Activated CD4-positive, alpha-beta T cell treated with anti-CD3 and anti-CD28 coated beads, Interleukin-2, amount 10 ng/mL, durations not matched to agents 7 days and 5 days (primary cell): ENCODE measurements around the gene KRT85. TPM values are rescaled to one million over a fixed set of nuclear protein-coding genes. Genes with fewer than 3 reads are reported as not detected.
"Not testable (repeated sequence)": the region's sequence is repeated elsewhere in the genome, so short reads cannot be mapped to it uniquely, and the experiment has no call there.

Source experiments
- CTCF ChIA-PET: fragments of 350-600 bp; sonication (Branson Sonifier 250); formaldehyde crosslinking; loops from one replicate; lab custom pipeline; 2021; ENCODE audit warnings: antibody characterized with exemption; lab: Charles Lee
- POLR2A ChIA-PET: fragments of 350-600 bp; sonication (Branson Sonifier 250); formaldehyde crosslinking; loops from one replicate; lab custom pipeline; 2021; ENCODE audit warnings: antibody characterized with exemption; lab: Charles Lee
- DNase-seq: peaks from one replicate; pipeline ENCODE4 v3.0.0-alpha.2; 2020
- H3K27ac Mint-ChIP-seq: one replicate; pipeline ENCODE4 v1.8.0; 2021; ENCODE audit warnings: mild to moderate bottlenecking, moderate library complexity, mixed read lengths
- H3K27me3 Mint-ChIP-seq: one replicate; pipeline ENCODE4 v1.8.0; 2021; ENCODE audit warnings: mixed read lengths
- H3K36me3 Mint-ChIP-seq: one replicate; pipeline ENCODE4 v1.8.0; 2021; ENCODE audit warnings: low read depth, mixed read lengths
- H3K4me1 Mint-ChIP-seq: one replicate; pipeline ENCODE4 v1.8.0; 2021; ENCODE audit warnings: mixed read lengths
- H3K4me3 Mint-ChIP-seq: one replicate; pipeline ENCODE4 v1.8.0; 2021; ENCODE audit warnings: mild to moderate bottlenecking, moderate library complexity, mixed read lengths
- H3K9me3 Mint-ChIP-seq: one replicate; pipeline ENCODE4 v1.8.0; 2021; ENCODE audit warnings: mixed read lengths
- total RNA-seq, 2 experiments: library from RNA; stranded (reverse); gene quantifications; one replicate each; pipeline ENCODE4 v1.2.3, GENCODE V29; 2021

The KRT85 gene
- total RNA-seq, 2 experiments from 2014 or later = not detected

DNA sequence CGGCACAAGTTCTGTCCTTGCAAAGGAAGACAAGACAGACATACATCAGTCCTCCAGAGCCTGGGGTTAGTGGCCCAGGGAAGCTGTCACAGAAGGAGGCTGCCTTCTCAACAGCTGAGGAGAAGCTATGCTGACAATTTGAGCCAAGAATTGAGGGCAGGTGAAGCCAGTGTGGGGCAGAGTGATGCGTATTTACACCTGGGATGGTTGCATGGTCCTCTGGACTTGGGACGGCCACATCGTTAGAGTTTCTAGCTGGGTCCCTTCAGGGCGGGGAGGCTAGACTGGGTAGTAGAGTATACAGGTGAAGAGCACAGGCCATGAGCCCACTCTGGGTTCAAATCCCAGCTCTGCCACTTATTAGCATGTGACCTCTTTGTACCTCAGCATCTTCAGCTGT lies 16.5 kb downstream of the KRT85 start:
- POLR2A ChIA-PET = no interaction called here
- no peak overlapping the region for H3K27ac Mint-ChIP-seq
- no peak for DNase-seq
- H3K36me3 Mint-ChIP-seq = no peaks in the 10 kb centered on the region
- H3K4me3 Mint-ChIP-seq = no peak overlapping the region
- H3K9me3 Mint-ChIP-seq = no peaks in the 10 kb centered on the region
- peaks cover 11% of the 10 kb centered on the region for H3K4me1 Mint-ChIP-seq
- H3K27me3 Mint-ChIP-seq = peaks cover 16% of the 10 kb centered on the region
- CTCF ChIA-PET = no interaction called here

DNA sequence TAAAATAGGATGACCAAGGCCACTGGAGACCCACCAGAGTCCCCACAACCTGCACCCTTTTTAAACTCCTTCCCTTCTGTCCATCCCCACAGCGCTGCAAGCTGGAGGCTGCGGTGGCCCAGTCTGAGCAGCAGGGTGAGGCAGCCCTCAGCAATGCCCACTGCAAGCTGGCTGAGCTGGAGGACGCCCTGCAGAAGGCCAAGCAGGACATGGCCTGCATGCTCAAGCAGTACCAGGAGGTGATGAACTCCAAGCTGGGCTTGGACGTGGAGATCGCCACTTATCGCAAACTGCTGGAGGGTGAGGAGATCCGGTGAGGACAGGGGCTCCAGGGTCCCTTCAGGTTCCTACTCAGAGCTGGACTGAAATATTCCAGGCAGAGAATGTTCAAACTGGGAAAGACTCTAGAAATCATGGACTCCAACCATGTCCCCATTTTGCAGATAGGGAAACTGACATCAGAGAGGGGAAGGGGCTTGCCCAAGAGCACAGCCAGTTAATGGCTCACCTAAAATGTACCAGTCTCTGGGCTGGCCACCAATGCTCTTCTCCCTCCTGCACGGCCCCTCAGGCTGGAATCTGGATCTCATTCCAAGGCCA lies 17.2 kb downstream of the KRT85 start:
- H3K4me1 Mint-ChIP-seq = peaks cover 11% of the 10 kb centered on the region
- H3K9me3 Mint-ChIP-seq = no peaks in the 10 kb centered on the region
- peaks cover 16% of the 10 kb centered on the region for H3K27me3 Mint-ChIP-seq
- CTCF ChIA-PET = no interaction called here
- H3K27ac Mint-ChIP-seq = no peak overlapping the region
- POLR2A ChIA-PET = no interaction called here
- no peak overlapping the region for H3K4me3 Mint-ChIP-seq
- H3K36me3 Mint-ChIP-seq = no peaks in the 10 kb centered on the region
- DNase-seq = no peak

DNA sequence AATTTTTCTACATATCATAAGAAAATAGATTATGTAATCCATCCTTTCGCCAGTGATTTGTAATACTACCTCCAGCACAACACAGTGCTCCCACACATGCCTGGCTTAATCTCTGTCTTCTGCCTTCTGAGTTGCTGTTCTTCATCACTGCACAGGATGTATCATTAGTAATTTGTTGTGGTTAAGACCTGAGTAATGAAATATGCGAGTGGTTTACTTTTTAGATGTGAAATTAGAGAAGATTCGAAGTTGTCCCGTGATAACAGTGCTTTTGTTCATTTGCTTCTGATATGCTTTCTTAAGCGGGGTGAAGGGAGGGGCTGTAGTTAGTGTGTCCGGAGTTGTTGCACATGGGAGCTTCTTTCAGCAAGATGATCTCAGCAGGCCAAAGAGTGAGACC lies 18.1 kb downstream of the KRT85 start:
- no peak for DNase-seq
- H3K4me3 Mint-ChIP-seq = no peak overlapping the region
- ChIA-PET CTCF (no interaction called here), POLR2A (no interaction called here)
- H3K36me3 Mint-ChIP-seq = no peaks in the 10 kb centered on the region
- H3K9me3 Mint-ChIP-seq = no peaks in the 10 kb centered on the region
- peaks cover 11% of the 10 kb centered on the region for H3K4me1 Mint-ChIP-seq
- peaks cover 14% of the 10 kb centered on the region for H3K27me3 Mint-ChIP-seq
- H3K27ac Mint-ChIP-seq = no peak overlapping the region

DNA sequence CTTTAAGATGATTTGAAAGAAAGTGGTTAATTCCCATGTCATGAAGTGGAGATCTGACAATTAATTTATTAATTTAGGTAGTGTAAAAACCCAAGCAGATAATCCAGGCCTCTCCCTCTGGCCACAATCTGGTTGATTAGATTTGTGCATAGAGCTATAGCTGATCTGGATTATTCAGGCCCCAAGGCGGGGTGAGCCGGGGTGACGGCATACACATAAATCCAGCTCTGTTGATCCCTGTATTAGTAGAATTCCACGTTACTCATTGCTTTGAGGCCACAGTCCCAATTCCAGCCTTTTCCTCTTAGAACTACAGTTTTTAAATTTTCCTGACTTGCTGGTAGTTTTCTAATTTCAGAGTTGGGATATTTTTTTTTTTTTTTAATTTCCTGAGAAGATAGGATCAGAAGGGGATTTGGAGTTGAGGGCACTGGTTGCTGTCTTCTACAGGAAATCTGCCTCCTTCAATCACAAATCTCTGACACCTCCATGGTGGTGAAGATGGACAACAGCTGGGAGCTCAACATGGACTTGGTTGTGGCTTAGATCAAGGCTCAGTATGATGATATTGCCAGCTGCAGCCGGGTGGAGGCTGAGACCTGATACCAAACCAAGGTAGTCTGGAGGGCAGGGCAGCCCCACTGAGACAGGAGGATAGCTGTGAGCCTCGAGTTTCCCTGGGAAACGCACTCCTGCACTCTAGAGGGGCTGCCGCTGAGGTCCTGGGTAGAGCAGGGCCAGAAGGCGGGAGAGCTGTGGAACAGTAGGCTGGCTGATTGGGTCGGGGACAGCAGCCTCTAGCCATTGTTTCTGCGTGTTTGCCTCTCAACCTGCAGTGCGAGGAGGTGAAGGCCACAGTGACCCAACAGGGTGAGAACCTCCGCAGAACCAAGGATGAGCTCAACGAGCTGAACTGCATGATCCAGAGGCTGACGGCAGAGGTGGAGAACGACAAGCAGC lies 19.4 kb downstream of the KRT85 start:
- CTCF ChIA-PET = interaction anchor here (0.6 kb wide), 2 partner anchors 86 to 170 kb away, joined by 3 read pairs; partner anchors contain the start of gene KRT75
- H3K4me1 Mint-ChIP-seq = peaks cover 11% of the 10 kb centered on the region

DNA sequence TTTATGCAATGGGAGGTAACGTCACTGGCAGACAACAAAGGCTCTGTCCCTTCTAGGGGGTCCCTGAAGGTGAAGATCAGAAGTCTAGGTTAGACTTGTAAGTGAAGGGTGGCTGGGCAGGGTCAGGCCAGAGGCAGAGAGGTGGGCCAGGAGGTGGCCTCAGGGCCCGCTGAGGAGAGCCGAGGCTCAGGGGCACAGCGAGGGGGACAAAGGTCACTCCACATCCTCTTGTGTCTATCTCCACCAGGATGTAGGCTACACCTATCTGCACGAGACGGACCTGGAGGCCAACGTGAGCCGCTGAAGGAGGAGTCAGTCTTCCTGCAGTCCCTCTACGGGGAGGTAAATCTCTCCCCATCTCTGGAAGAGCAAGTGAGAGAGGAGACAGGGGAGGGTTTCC lies 20.3 kb downstream of the KRT85 start:
- POLR2A ChIA-PET = no interaction called here
- Mint-ChIP-seq H3K27me3 (peaks cover 10% of the 10 kb centered on the region), H3K36me3 (no peaks in the 10 kb centered on the region), H3K4me3 (no peak overlapping the region), H3K9me3 (no peaks in the 10 kb centered on the region), H3K4me1 (peaks cover 8% of the 10 kb centered on the region), H3K27ac (no peak overlapping the region)
- DNase-seq = no peak
- CTCF ChIA-PET = interaction anchor here (0.6 kb wide), 1 partner anchor 87 kb away, joined by 3 read pairs; the partner anchor contains the start of gene KRT75

More for the DNA sequence above, 19.4 kb downstream of the KRT85 start:
- no peaks in the 10 kb centered on the region for H3K9me3 Mint-ChIP-seq
- H3K27ac Mint-ChIP-seq = no peak overlapping the region
- DNase-seq = no peak
- H3K36me3 Mint-ChIP-seq = no peaks in the 10 kb centered on the region
- H3K27me3 Mint-ChIP-seq = peaks cover 10% of the 10 kb centered on the region
- POLR2A ChIA-PET = no interaction called here
- H3K4me3 Mint-ChIP-seq = no peak overlapping the region

DNA sequence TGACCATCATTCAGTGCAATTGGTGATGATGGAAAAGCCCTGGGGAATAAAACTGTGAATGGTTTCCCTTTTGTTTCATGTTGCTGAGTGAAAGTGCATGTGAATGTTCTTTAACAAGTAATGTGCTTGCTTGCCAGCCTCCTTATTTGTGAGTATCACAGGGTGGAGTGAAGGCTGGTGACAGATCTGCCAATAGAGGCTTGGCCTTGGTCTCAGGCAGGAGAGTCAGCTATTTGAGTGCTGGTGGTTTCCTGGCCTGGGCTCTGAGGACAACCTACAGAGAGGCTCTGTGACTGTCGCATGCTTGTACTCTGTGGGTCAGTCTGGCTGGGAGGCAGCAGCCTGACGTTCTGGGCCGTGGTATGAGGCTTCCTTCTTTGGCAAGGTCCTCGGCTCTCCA lies 20.7 kb downstream of the KRT85 start:
- DNase-seq = no peak
- H3K36me3 Mint-ChIP-seq = no peaks in the 10 kb centered on the region
- H3K27me3 Mint-ChIP-seq = peaks cover 8% of the 10 kb centered on the region
- ChIA-PET POLR2A (no interaction called here), CTCF (no interaction called here)
- no peaks in the 10 kb centered on the region for H3K9me3 Mint-ChIP-seq
- H3K4me3 Mint-ChIP-seq = no peak overlapping the region
- H3K4me1 Mint-ChIP-seq = peaks cover 4% of the 10 kb centered on the region
- H3K27ac Mint-ChIP-seq = no peak overlapping the region

DNA sequence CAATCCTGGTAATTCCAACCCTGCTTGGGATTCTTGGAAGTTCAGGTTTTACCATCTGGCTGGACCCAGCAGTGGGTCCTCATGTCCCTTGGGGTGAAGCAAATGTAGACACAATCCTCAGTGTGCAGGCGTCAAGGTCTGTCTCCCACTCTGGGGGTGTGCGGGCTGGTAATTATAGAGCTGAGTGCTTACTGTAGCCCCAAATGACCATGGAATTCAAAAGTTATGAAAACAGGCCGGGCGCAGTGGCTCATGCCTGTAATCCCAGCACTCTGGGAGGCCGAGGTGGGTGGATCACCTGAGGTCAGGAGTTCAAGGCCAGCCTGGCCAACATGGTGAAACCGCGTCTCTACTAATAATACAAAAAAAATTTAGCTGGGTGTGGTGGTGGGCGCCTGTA lies 22.2 kb downstream of the KRT85 start:
- H3K36me3 Mint-ChIP-seq, H3K27ac Mint-ChIP-seq, POLR2A ChIA-PET, H3K27me3 Mint-ChIP-seq, H3K4me3 Mint-ChIP-seq, DNase-seq, H3K9me3 Mint-ChIP-seq, H3K4me1 Mint-ChIP-seq: not testable (repeated sequence)
- CTCF ChIA-PET = interaction anchor here (1.1 kb wide), 1 partner anchor 27 kb away, joined by 5 read pairs; no protein-coding TSS in a partner anchor

DNA sequence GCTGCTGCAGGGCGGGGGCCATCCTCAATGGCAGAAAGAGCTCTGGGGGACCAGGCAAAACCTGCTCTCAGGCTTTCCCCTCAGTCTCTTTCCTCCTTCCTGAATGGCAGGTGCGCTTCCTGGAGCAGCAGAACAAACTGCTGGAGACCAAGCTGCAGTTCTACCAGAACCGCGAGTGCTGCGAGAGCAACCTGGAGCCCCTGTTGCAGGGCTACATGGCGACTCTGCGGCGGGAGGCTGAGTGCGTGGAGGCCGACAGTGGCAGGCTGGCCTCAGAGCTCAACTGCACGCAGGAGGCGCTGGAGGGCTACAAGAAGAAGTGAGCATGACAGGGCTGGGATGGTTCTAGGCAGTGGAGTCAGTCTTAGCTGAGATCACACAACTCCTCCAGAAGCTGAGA lies 23.2 kb downstream of the KRT85 start:
- Mint-ChIP-seq H3K4me1 (no peaks in the 10 kb centered on the region), H3K9me3 (no peaks in the 10 kb centered on the region), H3K27me3 (peaks cover 4% of the 10 kb centered on the region), H3K36me3 (no peaks in the 10 kb centered on the region), H3K4me3 (no peak overlapping the region), H3K27ac (no peak overlapping the region)
- CTCF ChIA-PET = interaction anchor here (1.1 kb wide), 1 partner anchor 28 kb away, joined by 5 read pairs; no protein-coding TSS in a partner anchor
- DNase-seq = no peak
- POLR2A ChIA-PET = no interaction called here

DNA sequence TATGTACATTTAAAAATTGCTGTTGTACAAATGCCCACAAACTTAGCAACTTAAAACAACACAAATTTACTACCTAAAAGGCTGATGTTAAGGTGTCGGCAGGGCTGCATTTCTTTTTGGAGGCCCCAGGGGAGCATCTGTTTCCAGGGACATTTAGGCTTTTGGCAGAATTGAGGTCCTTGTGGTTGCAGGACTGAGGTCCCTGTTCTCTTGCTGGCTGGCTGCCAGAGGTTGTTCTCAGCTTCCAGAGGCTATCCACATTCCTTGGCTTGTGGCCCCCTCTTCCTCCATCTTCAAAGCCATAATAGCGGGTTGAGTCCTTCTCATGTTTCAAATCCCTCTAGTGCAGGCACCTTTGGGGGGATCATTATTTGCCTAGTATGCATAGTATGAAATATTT lies 23.7 kb downstream of the KRT85 start:
- H3K27ac Mint-ChIP-seq = no peak overlapping the region
- H3K9me3 Mint-ChIP-seq = no peaks in the 10 kb centered on the region
- ChIA-PET POLR2A (no interaction called here), CTCF (no interaction called here)
- H3K4me3 Mint-ChIP-seq = no peak overlapping the region
- no peaks in the 10 kb centered on the region for H3K36me3 Mint-ChIP-seq
- no peak for DNase-seq
- peaks cover 8% of the 10 kb centered on the region for H3K27me3 Mint-ChIP-seq
- no peaks in the 10 kb centered on the region for H3K4me1 Mint-ChIP-seq

DNA sequence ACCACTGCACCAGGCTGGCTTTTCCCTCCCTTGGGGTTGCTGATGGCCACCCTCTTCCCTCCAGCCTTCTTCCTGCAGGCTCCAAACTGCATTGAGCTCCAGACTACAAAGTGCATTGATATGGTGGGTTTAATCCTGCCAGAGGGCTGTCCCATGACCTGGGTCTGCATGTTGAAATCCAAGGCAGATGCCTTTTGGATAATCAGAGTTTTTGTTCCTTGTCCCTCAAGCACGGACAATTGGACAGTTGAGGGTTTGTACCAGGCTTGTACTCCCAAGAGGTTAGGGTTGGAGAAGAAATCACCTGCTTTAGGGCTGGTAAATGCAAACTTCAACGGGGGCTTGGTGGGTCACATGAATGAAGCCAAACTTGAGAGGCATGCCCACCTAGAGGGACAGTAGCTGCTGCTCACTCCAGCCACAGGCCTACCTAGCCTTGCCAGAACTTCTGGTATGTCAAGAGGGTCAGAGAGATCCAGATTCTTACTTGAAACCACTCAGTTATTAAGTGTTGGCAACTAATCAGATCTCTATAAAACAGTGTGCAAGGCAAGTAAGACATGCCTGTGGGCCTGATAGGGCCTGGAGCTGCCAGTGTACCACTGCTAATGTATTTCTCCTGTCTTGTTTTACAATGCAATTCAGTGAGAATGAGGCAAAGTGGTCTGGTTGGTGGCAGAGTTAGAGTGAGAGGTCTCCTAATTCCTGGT lies 24.3 kb downstream of the KRT85 start:
- DNase-seq = no peak
- H3K27me3 Mint-ChIP-seq = peaks cover 9% of the 10 kb centered on the region
- H3K4me3 Mint-ChIP-seq = no peak overlapping the region
- no peak overlapping the region for H3K27ac Mint-ChIP-seq
- ChIA-PET CTCF (interaction anchor here (1.0 to 1.2 kb wide), 2 partner anchors 14 to 18 kb away, joined by 3 to 4 read pairs; no protein-coding TSS in a partner anchor), POLR2A (no interaction called here)
- H3K36me3 Mint-ChIP-seq = no peaks in the 10 kb centered on the region
- no peaks in the 10 kb centered on the region for H3K4me1 Mint-ChIP-seq
- H3K9me3 Mint-ChIP-seq = no peaks in the 10 kb centered on the region

DNA sequence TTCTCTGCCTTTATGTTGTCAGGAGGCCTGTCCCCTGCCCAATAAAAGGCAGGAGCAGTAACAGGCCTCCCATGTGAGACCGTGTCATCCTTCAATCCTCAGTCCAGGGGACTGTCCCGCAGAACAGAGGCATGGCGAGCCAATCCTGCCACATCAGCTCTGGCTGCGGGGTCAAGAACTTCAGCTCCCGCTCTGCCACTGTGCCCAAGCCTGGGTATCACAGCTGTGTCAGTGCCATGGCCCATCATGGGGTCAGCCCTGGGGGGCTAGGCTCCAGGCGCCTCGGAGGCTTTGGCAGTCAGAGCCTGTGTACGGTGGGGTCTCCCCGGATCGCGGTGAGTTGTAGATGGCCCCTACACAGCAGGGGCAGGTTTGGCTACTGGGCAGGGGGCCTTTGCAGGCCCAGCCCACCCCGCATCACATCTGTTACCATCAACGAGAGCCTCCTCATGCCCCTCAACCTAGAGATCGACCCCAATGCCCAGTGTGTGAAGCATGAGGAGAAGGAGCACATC lies 26.2 kb downstream of the KRT85 start:
- H3K4me3 Mint-ChIP-seq = no peak overlapping the region
- POLR2A ChIA-PET = no interaction called here
- no peaks in the 10 kb centered on the region for H3K36me3 Mint-ChIP-seq
- H3K4me1 Mint-ChIP-seq = peaks cover 3% of the 10 kb centered on the region
- H3K9me3 Mint-ChIP-seq = no peaks in the 10 kb centered on the region
- CTCF ChIA-PET = interaction anchor here (1.5 kb wide), 1 partner anchor 62 kb away, joined by 4 read pairs; no protein-coding TSS in a partner anchor
- no peak for DNase-seq
- H3K27ac Mint-ChIP-seq = no peak overlapping the region
- H3K27me3 Mint-ChIP-seq = peaks cover 14% of the 10 kb centered on the region

DNA sequence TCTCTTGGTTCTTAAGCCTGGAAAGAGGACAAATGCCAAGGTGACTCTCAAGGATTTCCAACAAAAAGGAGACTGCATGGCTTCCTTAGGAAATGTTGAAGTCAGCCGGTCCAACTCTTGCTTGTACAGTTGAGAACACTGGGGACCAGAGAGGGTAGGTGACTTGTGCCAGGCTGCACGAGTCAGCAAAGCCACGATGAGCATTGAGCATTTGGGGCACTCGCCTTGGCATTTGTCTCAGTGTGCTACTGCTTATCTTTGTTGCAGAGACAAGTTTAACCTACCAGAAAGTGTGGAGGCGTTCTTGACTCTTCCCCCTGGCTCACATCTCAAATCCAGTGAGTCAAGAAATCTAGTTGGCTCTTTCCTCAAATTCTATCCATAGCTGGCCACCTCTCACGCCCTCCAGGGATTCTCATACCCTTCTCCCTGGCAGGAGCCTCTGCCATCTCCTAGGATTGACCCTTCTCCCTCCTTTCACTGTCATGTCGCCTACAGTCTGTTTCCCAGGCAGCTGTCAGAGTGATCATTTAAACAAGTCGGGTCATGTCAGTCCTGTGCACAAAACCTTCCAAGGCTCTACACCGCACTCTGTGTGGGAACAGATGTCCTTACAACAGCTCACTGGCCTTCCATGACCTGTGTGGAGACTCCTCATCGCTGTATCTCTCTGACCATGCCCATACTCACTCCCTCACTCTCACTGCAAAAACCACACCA lies 28.9 kb downstream of the KRT85 start:
- no peak for DNase-seq
- Mint-ChIP-seq H3K4me3 (no peak overlapping the region), H3K4me1 (peaks cover 3% of the 10 kb centered on the region), H3K9me3 (no peaks in the 10 kb centered on the region), H3K27ac (no peak overlapping the region), H3K27me3 (peaks cover 18% of the 10 kb centered on the region), H3K36me3 (no peaks in the 10 kb centered on the region)
- ChIA-PET POLR2A (no interaction called here), CTCF (interaction anchor here (1.0 to 1.7 kb wide), 3 partner anchors 34 to 183 kb away, joined by 3 to 4 read pairs (median 3); no protein-coding TSS in a partner anchor)
